HG02759 (cell line): Measurements from ENCODE around the gene MTAP.

Experiments
- ATAC-seq: cut with Tn5 transposase; IDR thresholded peaks from one replicate; pipeline ENCODE4 v1.9.1; 2021; ENCODE audit warnings: mild to moderate bottlenecking, moderate library complexity; ENCODE audit not compliant: unreplicated experiment

MTAP gene

DNA sequence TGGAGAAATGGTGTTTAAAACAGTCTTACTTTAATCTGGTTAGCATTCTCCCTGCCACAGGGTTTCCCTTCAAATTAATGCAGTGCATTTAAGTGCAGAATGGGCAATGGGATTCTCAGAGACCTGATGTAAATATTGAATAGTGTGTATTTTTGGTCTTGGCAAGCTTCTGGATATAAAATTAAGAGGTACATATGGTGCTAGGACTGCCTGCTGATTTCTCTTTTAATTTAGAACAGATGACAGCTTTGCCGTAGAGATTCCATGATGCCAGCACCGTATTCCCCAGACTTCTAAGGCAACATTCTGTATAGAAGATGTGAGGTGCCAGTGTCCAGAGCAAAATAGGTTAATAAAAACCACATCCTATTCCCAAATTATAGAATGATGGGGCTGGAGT is 1.9 kb downstream of the MTAP start:
- no peak for ATAC-seq

DNA sequence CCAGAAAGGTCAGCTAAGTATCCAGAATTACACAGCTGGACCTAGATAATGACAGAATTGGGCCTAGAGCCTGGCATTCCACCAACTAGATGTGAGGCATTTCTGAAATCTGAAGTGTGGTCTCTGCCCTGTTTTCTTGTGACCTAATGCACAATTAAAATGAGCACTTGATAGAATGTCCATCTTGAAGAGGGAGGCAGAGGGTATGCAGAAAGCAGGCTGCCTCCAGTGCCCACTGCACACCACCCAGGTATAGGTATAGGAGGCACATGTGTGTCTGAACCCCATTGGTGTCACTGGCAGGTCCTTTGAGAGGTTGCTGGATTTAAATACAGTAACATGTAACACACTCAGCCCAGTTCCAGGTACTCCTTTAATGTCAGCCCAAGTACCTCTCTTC is 2.4 kb downstream of the MTAP start:
- no peak for ATAC-seq

- ATAC-seq, result no peak
Observed at GRCh38 chr9:21806644-21807043, 4.2 kb downstream of the MTAP start.

GRCh38 chr9:21810388-21810787 is 8.0 kb downstream of the MTAP start:
- no peak for ATAC-seq

DNA sequence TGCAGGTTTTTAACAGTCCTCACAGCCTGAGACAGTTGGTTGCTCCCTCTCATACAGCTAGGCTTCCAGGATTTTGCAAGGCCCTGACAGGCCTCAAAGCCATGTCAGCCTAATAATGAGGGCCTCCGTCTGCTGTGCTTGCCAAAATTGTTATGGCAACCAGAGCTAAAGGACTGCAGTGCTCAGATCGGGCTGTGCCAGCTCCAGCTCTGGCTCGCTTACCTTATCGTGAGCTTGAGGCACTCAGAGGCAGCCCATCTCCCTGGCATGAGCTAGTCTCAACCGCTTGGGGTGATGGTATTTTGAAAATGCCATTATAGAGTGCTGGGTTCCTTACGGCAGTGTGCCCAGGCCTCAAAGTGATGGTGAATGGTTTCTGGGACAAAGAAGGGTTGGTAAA is 8.4 kb downstream of the MTAP start:
- ATAC-seq, result no peak

DNA sequence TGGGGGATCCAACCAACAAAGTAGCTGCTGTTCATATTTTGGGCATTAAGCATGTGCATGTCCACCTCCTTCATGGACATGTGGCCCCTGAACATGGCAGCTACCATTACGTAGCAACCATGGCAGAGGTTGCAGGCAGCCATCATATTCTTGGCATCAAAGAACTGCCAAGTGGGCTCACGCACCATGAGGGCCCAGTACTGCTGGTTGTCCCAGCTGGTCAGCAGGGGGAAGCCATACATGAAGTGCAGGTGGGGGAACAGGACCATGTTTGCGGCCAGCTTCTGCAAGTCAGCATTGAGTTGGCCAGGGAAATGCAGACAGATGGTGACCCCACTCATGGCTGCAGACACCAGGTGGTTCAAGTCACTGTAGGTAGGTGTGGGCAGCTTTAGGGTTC is 9.5 kb downstream of the MTAP start:
- ATAC-seq, result no peak

GRCh38 chr9:21812415-21812814 is 10.0 kb downstream of the MTAP start:
- ATAC-seq, result no peak

- peak; percentile 63 for ATAC-seq
Observed at GRCh38 chr9:21812946-21813568, 10.6 kb downstream of the MTAP start.

DNA sequence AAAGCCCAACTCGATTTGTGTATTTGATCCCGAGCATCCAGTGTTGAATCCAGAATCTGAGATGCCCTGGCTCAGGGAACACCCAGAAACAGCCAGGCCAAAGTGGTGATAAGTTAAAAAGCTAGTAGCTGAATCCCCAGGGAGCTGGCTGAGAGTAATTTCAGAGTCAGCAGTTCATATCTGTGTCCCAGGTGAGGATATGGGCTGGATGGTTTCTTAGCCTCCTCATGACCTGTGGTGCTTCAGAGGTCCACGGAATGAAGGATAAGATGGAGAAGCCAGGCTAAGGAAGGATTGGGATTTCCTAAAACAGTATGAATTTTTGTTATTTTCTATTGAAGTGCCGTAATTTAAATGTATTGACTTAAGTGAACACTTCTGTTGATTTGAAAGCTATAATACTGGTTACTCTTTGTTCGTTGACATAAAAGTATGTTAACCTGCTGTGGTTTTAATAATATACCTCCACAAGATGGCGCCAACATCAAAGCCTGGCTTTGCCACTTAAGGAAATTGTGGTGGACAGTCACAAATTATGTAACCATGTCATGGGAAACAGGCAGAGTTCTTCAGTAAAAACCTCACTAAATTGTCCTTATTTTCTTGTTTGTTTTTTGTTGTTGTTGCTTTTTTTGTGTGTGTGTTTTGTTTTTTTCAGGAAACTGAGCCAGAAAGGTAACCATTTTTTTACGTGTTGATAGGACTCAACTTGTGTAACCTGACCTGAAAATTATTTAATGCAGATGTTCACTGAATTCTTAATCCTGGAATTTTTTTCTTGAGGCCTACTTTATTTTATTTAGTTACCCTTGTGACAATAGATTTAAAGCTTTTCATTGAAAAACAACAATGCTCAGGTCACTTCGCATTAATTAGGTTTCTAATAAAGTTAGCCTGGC is 11.4 kb downstream of the MTAP start:
- no peak for ATAC-seq

DNA sequence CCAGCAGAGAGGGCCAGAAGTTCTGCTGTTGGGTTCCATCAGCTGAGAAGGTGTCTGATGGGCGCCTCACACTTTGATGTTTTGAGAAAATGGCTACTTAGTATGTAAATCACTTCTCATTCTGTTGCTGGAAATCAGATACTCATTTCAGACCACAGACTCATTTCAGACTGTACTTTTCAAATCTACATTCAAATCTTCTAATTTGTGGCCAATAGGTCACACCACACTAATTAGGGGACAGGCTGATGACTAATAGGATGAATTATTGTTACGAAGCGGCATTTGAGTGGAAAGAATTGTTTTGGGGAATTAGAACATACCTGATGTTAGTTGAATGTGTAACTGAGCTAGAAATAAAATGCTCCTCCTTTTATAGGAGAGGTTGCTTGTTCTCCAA is 13.2 kb downstream of the MTAP start:
- no peak for ATAC-seq

DNA sequence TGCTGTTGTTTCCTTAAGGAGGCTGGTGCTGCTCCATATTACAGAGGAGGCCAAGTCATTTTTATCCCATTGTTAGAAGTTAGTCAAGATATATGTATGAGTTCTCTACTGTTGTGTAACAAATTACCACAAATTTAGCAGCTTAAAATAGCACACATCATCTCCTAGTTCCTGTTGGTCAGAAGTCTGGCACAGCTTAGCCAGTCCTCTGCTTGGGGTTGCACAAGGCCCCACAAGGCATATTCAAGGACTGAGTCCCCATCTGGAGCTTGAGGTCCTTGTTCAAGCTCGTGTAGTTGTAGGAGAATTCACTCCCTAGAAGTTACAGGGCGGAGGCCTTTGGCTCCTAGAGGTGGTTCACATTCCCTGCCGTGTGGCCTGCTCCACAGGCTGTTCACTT is 14.7 kb downstream of the MTAP start:
- no peak for ATAC-seq

DNA sequence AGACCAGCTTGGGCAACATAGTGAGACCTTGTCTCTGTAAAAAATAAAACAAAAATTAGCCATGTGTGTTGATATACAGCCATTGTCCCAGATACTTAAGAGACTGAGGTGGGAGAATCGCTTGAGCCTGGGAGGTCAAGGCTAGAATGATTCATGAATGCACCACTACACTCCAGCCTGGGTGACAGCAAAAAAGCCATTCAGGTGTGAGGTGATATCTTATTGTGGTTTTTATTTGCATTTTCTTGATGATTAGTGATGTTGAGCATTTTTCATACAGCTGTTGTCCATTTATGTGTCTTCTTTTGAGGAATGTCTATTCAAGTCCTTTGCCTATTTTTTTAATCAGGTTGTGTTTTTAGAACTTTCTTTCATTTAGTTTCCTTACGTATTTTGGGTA is 23.2 kb downstream of the MTAP start:
- no peak for ATAC-seq

- no peak for ATAC-seq
Observed at GRCh38 chr9:21828853-21829410, 26.5 kb downstream of the MTAP start.

DNA sequence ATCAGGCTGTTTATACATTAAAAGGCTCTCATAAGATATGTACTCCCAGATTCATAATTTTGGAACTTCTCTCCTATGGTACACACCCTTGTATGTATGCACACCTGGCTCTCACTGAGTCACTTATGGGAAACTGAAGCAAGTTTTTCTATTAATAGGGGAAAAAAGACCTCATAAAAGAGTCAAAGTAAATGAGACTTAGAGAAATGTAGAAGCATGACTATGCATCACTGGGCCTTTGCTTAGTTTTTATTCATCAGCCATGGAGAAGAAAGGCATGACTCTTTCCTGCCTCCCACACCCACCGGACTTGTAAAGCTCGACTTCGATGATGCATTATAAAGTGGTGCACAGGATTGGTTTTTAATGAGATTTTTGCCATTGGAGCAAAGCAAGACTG is 28.2 kb downstream of the MTAP start:
- ATAC-seq, result no peak

DNA sequence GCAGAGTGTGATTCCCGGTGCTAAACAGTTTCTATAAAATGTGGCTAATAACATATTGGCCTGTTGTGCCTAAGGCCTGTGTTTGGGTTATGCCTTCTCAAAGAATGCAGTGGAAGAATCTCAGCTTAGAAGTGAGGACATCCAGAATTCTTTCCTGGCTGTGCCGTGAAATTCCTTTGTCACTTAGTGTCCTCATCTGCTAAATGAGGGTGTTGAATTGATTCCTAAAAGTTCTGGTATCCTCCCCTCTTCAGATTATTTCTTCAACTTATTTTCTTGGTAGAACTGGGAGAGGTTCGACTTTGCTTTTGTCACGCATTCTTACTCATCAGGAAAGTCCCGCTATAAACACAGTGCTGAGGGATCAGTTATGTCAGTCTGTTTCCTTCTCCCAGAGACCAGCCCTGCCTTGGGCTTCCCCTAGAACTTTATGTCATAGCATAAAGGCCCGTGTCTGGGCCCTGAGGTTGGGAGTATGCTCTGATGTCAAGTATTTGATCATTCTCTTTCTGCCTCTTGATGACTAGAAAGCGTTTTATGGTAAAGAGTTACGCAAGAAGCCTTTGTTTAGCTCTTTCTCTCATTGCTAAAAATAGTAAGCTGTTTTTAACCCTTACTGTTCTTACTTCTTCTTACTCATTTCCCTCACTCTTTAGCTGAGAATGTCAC is 29.5 kb downstream of the MTAP start:
- peak; percentile 67 for ATAC-seq

DNA sequence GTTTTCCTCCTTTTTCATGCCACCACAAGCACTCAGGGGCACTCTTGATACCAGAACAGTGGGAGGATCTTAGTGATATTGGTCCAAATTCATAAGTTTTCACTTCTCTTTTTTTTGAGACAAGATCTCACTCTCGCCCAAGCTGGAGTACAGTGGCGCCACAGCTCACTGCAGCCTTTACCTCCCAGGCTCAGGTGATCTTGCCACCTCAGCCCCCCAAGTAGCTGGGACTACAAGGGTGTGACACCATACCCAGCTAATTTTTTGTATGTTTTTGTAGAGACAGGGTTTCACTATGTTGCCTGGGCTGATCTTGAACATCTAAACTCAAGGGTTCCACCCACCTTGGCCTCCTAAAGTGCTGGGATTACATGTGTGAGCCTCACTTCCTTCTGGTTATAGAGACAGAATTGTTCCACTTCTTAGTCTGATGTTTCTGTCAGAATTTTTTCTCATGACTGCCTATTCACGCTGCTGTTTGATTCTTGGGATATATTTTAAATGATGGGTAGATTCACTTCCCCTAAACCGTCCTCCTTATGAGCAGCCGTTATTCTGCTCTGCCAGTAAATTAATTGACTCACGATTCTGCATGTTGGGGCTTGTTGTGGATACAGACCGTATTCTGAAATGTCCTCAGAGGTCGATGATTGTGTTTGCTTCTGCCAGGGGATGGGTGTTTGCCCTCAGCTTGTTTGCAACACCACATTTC is 30.8 kb downstream of the MTAP start:
- peak; percentile 75 for ATAC-seq

- ATAC-seq, result no peak
Observed at GRCh38 chr9:21835121-21835520, 32.7 kb downstream of the MTAP start.

DNA sequence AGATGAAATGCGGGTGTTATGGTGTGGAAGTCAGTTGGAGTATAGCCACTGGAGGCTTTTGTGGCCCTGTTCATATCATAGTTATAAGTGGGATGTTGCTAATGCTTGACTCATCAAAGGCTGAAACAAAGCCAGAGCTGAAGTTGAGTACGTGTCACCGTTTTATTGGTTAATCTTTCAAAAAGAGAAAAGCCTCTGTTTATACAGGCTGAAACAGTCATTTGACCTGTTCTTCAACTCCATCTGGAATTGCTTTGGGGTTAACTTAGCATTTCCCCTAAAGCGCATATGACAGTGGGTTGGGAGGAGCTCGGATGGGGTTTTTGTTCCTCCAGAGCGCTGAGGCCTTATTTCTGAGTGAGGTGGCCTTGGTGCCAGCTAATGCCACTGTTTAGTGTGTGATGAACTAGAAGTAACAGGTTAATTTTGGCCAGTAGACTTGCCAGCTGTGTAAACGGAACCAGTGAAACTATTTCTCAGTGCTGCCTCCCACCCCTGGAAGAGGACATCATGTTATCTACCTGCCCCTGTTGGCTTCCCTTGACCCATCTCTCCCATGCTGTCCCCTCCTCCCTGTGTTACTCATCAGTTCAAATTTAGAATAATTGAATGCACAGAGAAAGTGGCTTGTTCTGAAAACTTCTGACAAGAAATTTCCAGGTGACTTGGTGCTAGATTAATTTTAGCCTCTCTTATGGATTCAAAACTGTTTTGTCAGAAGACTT is 34.2 kb downstream of the MTAP start:
- no peak for ATAC-seq

DNA sequence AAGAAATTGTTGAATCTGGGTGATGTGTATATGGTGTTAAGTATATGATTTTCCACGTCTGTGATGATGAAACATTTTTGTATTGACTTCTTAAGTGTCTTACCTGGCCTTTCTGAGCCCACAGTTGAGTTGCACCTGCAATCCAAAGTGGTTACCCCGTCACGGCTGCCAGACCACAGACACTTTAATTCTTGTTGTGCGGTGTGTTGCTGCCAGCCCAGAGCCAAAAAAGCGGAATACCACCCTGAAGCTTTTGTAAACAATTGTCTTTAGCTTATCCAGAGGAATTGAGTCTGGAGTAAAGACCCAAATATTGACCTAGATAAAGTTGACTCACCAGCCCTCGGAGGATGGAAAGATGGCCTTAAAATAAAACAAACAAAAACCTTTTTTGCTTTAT is 35.1 kb downstream of the MTAP start:
- no peak for ATAC-seq

DNA sequence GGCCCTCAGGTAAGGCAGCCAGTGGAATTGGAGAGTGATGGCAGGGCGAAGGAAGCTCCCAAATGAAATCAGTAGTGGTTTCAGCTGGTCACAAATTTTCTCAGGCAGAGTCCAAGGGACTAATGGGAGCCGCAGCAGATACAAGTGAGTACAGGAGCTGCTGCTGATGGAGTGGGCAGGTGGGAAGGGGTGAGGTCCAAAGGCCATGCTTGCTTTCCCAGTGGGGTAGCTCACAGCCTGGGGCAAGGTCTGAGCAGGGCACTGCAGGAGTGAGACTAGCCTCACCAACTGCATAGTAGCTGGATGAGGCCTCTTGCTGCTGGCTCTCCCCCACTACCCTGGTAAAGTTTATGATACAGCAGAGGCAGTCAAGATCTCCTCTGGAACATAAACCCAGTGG is 38.2 kb downstream of the MTAP start:
- ATAC-seq, result no peak
